ENCODE data around the gene LMNTD2. TPM values are rescaled to one million over a fixed set of nuclear protein-coding genes. Genes with fewer than 3 reads are reported as not detected.

LMNTD2 gene, protein sequence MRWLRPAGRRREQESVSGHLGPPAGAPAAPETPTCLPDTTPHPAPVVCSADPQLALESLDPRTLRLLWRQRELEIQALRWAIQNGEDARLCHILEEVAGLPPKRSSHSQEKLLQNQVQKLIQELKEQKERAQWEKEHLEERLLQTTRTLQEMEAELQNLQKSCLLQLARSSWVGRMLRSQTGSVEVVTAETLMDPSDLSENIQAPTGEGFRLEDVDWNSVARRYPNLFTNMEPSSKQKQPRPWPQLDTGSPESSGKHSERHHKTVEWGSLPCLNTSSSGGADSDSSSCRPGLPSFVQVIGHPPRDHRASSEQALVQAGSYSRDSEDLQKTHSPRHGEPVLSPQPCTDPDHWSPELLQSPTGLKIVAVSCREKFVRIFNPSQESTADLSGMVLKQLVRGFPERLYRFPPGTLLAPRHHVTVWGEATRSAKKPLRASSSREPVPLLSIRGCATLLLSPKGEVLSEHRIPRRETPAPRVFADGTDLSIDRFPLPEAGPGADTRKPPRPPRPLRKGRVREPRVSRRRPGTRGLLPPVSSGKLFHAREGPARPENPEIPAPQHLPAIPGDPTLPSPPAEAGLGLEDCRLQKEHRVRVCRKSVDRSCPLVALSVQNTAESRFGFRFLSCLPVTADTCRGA
- not detected for polyA plus RNA-seq (2012; ENCODE audit: insufficient read depth, insufficient read length, low read depth)

- Histone ChIP-seq H3K9me3 (no peaks in the 10 kb centered on the region), H3K27me3 (peaks cover 19% of the 10 kb centered on the region), H3K4me1 (no peaks in the 10 kb centered on the region), H3K36me3 (no peaks in the 10 kb centered on the region), H3K4me3 (ENCODE audit: low read depth, low read length) (peak within 1 kb of the TSS; percentile 46)
- DNase-seq: peak; percentile 90
- no peak for TF ChIP-seq CTCF (IDR thresholded peaks at IDR 0.05; ENCODE audit: low read depth, low read length)
These were observed at the start of gene LMNTD2, which contains the start of gene RASSF7 for GRCh38 chr11:560305-561147. LMNTD2 (minus strand) TSS chr11:560738; CDS start chr11:560716, 22 bp downstream. RASSF7 (plus strand) TSS chr11:560970; CDS start chr11:561769, 799 bp downstream.

DNA sequence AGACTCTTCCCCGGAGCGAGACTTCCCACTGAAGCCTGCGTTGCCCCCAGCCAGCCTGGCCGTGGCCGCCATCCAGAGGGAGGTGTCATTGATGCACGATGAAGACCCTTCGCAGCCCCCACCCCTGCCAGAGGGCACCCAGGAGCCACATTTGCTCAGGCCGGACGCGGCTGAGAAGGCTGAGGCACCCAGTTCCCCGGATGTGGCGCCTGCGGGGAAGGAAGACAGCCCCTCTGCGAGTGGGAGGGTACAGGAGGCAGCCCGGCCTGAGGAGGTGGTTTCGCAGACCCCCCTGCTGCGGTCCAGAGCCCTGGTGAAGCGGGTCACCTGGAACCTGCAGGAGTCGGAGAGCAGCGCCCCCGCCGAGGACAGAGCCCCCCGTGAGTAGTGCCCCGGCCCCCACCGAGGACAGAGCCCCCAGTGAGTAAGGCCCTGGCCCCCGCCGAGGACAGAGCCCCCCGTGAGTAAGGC lies 48.8 kb upstream of the LMNTD2 start:
- DNase-seq: no peak
- no peaks in the 10 kb centered on the region for H3K27me3 ChIP-seq
- H3K9me3 ChIP-seq: no peaks in the 10 kb centered on the region
- H3K36me3 ChIP-seq: peaks cover 42% of the 10 kb centered on the region
- no peak for TF ChIP-seq CTCF (IDR thresholded peaks at IDR 0.05; ENCODE audit: low read depth, low read length)
- peaks cover 20% of the 10 kb centered on the region for H3K4me1 ChIP-seq
- H3K4me3 ChIP-seq (ENCODE audit: low read depth, low read length): no peak overlapping the region

DNA sequence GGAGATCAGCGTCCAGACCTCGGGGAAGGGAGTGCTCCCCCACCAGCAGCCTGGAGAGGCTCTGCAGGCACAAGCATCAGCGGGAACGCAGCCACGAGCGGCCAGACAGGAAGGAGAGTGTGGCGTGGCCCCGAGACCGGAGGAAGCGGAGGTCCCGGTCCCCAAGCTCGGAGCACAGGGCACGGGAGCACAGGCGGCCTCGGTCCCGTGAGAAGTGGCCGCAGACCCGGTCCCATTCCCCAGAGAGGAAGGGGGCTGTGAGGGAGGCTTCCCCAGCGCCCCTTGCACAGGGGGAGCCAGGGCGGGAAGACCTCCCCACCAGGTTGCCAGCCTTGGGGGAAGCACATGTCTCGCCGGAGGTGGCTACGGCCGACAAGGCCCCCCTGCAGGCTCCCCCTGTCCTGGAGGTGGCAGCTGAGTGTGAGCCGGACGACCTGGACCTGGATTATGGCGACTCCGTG lies 48.3 kb upstream of the LMNTD2 start:
- Histone ChIP-seq H3K4me1 (peaks cover 20% of the 10 kb centered on the region), H3K27me3 (no peaks in the 10 kb centered on the region), H3K4me3 (ENCODE audit: low read depth, low read length) (no peak overlapping the region), H3K36me3 (peaks cover 44% of the 10 kb centered on the region), H3K9me3 (no peaks in the 10 kb centered on the region)
- TF ChIP-seq CTCF (IDR thresholded peaks at IDR 0.05; ENCODE audit: low read depth, low read length): no peak
- DNase-seq: no peak

DNA sequence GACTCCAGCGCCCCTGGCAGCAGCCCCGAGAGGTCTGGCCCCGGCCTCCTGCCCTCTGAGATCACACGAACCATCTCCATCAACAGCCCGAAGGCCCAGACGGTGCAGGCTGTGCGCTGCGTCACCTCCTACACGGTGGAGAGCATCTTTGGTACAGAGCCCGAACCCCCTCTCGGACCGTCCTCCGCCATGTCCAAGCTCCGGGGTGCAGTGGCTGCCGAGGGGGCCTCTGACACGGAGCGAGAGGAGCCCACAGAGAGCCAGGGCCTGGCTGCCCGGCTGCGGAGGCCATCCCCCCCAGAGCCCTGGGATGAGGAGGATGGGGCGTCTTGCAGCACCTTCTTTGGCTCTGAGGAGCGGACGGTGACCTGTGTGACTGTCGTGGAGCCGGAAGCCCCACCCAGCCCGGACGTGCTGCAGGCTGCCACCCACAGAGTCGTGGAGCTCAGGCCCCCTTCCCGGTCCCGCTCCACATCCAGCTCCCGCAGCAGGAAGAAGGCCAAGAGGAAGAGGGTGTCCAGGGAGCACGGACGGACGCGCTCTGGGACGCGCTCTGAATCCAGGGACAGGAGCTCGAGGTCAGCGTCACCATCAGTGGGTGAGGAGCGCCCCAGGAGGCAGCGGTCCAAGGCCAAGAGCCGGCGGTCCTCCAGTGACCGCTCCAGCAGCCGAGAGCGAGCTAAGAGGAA lies 47.6 kb upstream of the LMNTD2 start:
- Histone ChIP-seq H3K27me3 (no peaks in the 10 kb centered on the region), H3K9me3 (no peaks in the 10 kb centered on the region), H3K36me3 (peaks cover 42% of the 10 kb centered on the region), H3K4me1 (peaks cover 17% of the 10 kb centered on the region), H3K4me3 (ENCODE audit: low read depth, low read length) (no peak overlapping the region)
- no peak for TF ChIP-seq CTCF (IDR thresholded peaks at IDR 0.05; ENCODE audit: low read depth, low read length)
- DNase-seq: no peak

- no peaks in the 10 kb centered on the region for H3K9me3 ChIP-seq
These were observed 46.7 kb upstream of the LMNTD2 start for GRCh38 chr11:607020-607780.

More at GRCh38 chr11:607020-607780, 46.7 kb upstream of the LMNTD2 start:
- DNase-seq: peak; percentile 37
- no peak for TF ChIP-seq CTCF (IDR thresholded peaks at IDR 0.05; ENCODE audit: low read depth, low read length)
- H3K4me1 ChIP-seq: peaks cover 11% of the 10 kb centered on the region
- no peak overlapping the region for H3K4me3 ChIP-seq (ENCODE audit: low read depth, low read length)
- H3K36me3 ChIP-seq: peaks cover 42% of the 10 kb centered on the region
- no peaks in the 10 kb centered on the region for H3K27me3 ChIP-seq

Data from BE2C (cell line).